ENCODE measurements around the gene UCHL5. TPM values are rescaled to one million over a fixed set of nuclear protein-coding genes. Genes with fewer than 3 reads are reported as not detected.

UCHL5 gene
- total and polyA plus RNA-seq, 2 donors (not counting 1 experiment from before 2014, with no cell fraction given) = 19.5 to 29.6 TPM

DNA sequence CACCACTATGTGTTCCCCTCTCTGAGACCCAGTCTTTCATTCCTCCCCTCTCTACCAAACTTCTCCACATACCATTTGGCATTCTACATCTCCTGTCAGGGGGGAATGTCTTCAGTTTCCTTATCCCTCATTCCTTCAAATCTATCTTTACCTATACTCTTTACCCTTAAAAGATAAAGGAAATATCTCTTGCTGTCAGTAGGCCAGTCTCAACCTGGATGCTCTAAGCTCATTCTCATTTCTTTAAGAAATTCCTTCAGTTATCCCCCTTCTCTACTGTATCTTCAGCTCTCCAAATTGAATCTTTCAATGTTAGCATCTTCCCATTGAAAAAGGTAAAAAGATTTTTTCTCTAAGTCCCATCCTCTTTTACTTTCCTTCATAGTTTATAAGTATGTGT, 6.8 kb upstream of the UCHL5 start:
- Histone ChIP-seq H2AFZ (ENCODE audit: low read length) (no peak overlapping the region), H3K9ac (ENCODE audit: insufficient read depth, low read length) (no peak overlapping the region), H3K4me1 (ENCODE audit: control insufficient read depth, extremely low read depth, insufficient read depth, low read length) (no peaks in the 10 kb centered on the region), H3K4me2 (ENCODE audit: extremely low read depth, insufficient read depth, low read length) (no peak overlapping the region), H3K79me2 (ENCODE audit: control insufficient read depth, insufficient read depth, low read length) (peaks cover 72% of the 10 kb centered on the region), H3K4me3 (replicated peaks in 1 of 4; ENCODE audit: control extremely low read depth in 1 of 4, insufficient read depth in 1 of 4, low read depth in 3 of 4, low read length in 4 of 4) (no peak overlapping the region), H3K27ac (ENCODE audit: insufficient read depth, low read length) (no peak overlapping the region), H3K9me3 (ENCODE audit: control insufficient read depth, insufficient read depth, low read depth, low read length) (no peaks in the 10 kb centered on the region), H3K36me3 (ENCODE audit: control insufficient read depth, insufficient read depth, low read length) (no peaks in the 10 kb centered on the region), H3K27me3 (ENCODE audit: control insufficient read depth, insufficient read depth, low read length) (no peaks in the 10 kb centered on the region), H4K20me1 (ENCODE audit: control insufficient read depth, extremely low read depth, insufficient read depth, low read length) (no peaks in the 10 kb centered on the region)
- no peak for DNase-seq (ENCODE audit: low read depth in 2 of 2)
- TF ChIP-seq EZH2 (IDR thresholded peaks at IDR 0.05; ENCODE audit: low read length, missing control alignments) = no peak
- TF ChIP-seq, protein P1, sequence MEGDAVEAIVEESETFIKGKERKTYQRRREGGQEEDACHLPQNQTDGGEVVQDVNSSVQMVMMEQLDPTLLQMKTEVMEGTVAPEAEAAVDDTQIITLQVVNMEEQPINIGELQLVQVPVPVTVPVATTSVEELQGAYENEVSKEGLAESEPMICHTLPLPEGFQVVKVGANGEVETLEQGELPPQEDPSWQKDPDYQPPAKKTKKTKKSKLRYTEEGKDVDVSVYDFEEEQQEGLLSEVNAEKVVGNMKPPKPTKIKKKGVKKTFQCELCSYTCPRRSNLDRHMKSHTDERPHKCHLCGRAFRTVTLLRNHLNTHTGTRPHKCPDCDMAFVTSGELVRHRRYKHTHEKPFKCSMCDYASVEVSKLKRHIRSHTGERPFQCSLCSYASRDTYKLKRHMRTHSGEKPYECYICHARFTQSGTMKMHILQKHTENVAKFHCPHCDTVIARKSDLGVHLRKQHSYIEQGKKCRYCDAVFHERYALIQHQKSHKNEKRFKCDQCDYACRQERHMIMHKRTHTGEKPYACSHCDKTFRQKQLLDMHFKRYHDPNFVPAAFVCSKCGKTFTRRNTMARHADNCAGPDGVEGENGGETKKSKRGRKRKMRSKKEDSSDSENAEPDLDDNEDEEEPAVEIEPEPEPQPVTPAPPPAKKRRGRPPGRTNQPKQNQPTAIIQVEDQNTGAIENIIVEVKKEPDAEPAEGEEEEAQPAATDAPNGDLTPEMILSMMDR (conservative IDR thresholded peaks at IDR 0.05 in 1 of 2, IDR thresholded peaks at IDR 0.05 in 1 of 2; ENCODE audit: low read depth in 1 of 2, low read length in 2 of 2) = no peak

DNA sequence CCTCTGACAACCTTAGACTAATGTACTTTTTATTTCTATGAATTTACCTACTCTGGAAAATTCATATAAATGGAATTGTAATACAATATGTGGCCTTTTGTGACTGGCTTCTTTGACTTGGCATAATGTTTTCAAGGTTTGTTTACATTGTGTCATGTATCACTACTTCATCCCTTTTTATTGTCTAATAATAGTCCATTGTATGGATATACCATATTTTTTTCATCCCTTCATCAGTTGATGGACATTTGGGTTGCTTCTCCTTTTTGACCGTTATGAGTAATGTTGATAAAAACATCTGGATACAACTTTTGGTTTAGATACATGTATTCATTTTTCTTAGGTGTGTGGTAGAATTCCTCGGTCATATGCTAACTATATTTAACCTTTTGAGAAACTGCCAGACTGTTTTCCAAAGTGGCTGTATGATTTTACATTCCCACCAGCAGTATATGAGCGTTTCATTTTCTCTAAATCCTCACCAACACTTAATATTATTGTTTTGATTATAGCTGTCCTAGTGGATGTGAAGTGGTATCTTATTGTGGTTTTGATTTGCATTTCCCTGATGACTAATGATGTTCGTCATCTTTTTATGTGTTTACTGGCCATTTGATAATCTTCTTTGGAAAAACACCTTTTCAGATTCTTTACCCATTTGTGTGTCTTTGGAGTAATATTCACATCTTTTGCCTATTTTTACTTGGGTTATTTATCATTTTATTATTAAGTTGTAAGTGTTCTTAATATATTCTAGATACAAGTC, 3.7 kb upstream of the UCHL5 start:
- H3K27ac ChIP-seq (ENCODE audit: insufficient read depth, low read length) = no peak overlapping the region
- peak in 1 of 2 donors; percentile 37 for DNase-seq (ENCODE audit: low read depth in 2 of 2)
- no peaks in the 10 kb centered on the region for H3K4me1 ChIP-seq (ENCODE audit: control insufficient read depth, extremely low read depth, insufficient read depth, low read length)
- no peak overlapping the region for H2AFZ ChIP-seq (ENCODE audit: low read length)
- H3K4me3 ChIP-seq (replicated peaks in 1 of 4; ENCODE audit: control extremely low read depth in 1 of 4, insufficient read depth in 1 of 4, low read depth in 3 of 4, low read length in 4 of 4) = no peak overlapping the region
- no peak for TF ChIP-seq EZH2 (IDR thresholded peaks at IDR 0.05; ENCODE audit: low read length, missing control alignments)
- TF ChIP-seq, protein P1 (conservative IDR thresholded peaks at IDR 0.05 in 1 of 2, IDR thresholded peaks at IDR 0.05 in 1 of 2; ENCODE audit: low read depth in 1 of 2, low read length in 2 of 2) = no peak
- H3K79me2 ChIP-seq (ENCODE audit: control insufficient read depth, insufficient read depth, low read length) = peaks cover 79% of the 10 kb centered on the region
- no peaks in the 10 kb centered on the region for H4K20me1 ChIP-seq (ENCODE audit: control insufficient read depth, extremely low read depth, insufficient read depth, low read length)
- H3K4me2 ChIP-seq (ENCODE audit: extremely low read depth, insufficient read depth, low read length) = no peak overlapping the region
- no peaks in the 10 kb centered on the region for H3K36me3 ChIP-seq (ENCODE audit: control insufficient read depth, insufficient read depth, low read length)
- H3K27me3 ChIP-seq (ENCODE audit: control insufficient read depth, insufficient read depth, low read length) = no peaks in the 10 kb centered on the region
- H3K9me3 ChIP-seq (ENCODE audit: control insufficient read depth, insufficient read depth, low read depth, low read length) = no peaks in the 10 kb centered on the region
- H3K9ac ChIP-seq (ENCODE audit: insufficient read depth, low read length) = no peak overlapping the region

DNA sequence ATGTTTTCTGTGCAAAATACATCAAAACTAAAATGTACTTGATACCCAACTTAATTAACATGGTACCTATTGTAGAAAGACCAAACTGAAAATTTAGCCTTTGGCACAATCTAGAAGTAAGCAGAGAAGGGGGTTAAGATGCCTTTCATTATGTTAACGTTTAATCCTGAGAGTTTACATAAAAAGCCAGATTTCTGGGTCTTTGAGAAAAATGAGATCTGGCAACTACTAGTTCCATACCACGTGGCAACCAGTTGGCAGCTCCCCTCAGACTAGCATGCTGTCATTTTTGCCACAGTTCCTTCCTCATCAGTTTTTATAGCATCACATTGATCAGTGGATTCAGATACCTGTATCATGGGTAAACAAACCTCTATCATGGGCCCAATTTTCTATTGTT, 1.8 kb upstream of the UCHL5 start:
- peak; percentile 22 to 27 for DNase-seq (ENCODE audit: low read depth in 2 of 2)
- no peak for TF ChIP-seq EZH2 (IDR thresholded peaks at IDR 0.05; ENCODE audit: low read length, missing control alignments)
- TF ChIP-seq, protein P1 (conservative IDR thresholded peaks at IDR 0.05 in 1 of 2, IDR thresholded peaks at IDR 0.05 in 1 of 2; ENCODE audit: low read depth in 1 of 2, low read length in 2 of 2) = no peak
- peaks cover 86% of the 10 kb centered on the region for H3K79me2 ChIP-seq (ENCODE audit: control insufficient read depth, insufficient read depth, low read length)
- peak overlapping the region; percentile 93 for H3K9ac ChIP-seq (ENCODE audit: insufficient read depth, low read length)
- no peaks in the 10 kb centered on the region for H3K27me3 ChIP-seq (ENCODE audit: control insufficient read depth, insufficient read depth, low read length)
- H3K4me2 ChIP-seq (ENCODE audit: extremely low read depth, insufficient read depth, low read length) = peak overlapping the region; percentile 93
- peak overlapping the region; percentile 97 for H3K27ac ChIP-seq (ENCODE audit: insufficient read depth, low read length)
- peaks cover 2% of the 10 kb centered on the region for H3K4me1 ChIP-seq (ENCODE audit: control insufficient read depth, extremely low read depth, insufficient read depth, low read length)
- no peaks in the 10 kb centered on the region for H3K36me3 ChIP-seq (ENCODE audit: control insufficient read depth, insufficient read depth, low read length)
- no peaks in the 10 kb centered on the region for H4K20me1 ChIP-seq (ENCODE audit: control insufficient read depth, extremely low read depth, insufficient read depth, low read length)
- H2AFZ ChIP-seq (ENCODE audit: low read length) = no peak overlapping the region
- no peaks in the 10 kb centered on the region for H3K9me3 ChIP-seq (ENCODE audit: control insufficient read depth, insufficient read depth, low read depth, low read length)
- H3K4me3 ChIP-seq (replicated peaks in 1 of 4; ENCODE audit: control extremely low read depth in 1 of 4, insufficient read depth in 1 of 4, low read depth in 3 of 4, low read length in 4 of 4) = peak overlapping the region; percentile 81 to 99 (median 85)

All from fibroblast of lung (primary cell).